HG03097 (cell line): Measurements from ENCODE around the gene GALNT18.

Source experiments
- ATAC-seq: cut with Tn5 transposase; IDR thresholded peaks from one replicate; pipeline ENCODE4 v1.9.1; 2021; ENCODE audit not compliant: unreplicated experiment, low FRiP score

Gene GALNT18

DNA sequence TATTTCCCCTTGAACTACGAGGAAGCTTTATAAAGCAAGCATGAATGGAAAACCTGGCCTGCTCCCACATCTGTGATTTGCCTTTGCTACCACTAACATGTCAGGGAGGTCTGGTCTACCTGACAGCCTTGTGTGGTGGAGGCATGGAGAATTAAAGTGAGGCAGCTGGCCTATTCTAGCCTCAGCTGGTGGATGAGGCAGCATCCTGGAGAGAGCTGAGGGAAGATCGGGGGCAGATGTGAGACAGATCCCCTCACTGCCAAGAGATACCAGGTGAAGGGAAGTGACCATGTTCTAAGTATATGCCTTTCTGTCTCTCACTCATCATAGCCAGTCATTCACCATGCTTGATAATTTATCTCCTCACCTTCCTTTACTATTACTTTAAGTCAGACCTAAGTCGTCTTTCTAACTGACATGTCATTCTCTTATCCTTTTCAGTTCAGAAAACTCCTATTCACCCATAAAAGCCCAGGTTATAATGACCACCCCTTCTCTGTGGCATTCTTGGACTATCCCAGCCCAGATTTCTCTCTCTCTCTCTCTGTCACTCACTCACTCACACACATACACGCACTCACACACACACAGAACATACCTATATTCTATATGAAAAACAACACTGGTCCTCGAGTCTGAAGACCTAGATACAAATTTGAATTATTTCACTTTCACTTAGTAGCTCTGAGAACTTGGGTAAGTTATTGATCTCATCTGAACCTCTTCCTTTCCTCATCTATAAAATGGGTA lies 359.5 kb downstream of the GALNT18 start:
- ATAC-seq = no peak

DNA sequence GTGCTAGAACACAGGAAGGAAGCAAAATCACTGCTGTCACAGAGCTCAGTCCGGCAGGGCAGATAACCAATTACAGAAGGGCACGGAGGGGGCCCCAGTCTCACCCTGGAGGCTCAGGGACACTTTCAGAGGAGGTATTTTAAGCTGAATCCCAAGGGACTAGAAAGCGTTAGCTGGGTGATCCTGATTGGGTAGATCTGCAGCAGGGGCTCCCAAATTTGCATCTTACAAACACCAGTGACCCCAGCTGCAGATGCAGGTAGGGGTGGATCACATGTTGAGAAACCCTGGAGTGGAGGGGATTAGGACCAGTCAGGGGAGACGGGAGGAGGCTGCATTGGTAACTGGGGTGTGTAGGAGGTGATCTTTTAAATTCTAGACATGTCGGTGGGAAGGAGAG lies 360.2 kb downstream of the GALNT18 start:
- ATAC-seq = no peak

DNA sequence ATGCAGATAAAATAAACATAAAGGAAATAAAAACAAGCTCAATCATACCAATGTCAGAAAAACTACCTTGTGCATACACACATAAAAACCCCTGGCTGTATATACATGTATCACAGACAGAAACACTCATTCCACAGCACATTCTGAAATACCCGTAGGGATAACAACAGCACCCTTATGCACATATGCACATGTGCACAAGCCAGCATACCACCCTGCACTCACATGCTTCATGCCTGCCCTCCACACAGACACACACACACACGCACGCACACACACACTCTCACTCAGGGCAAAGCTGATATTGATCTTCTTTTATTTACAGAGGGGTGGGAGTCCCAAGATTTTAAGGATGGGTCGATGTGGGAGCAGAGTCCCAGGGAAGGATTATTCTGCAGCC lies 360.9 kb downstream of the GALNT18 start:
- no peak for ATAC-seq

DNA sequence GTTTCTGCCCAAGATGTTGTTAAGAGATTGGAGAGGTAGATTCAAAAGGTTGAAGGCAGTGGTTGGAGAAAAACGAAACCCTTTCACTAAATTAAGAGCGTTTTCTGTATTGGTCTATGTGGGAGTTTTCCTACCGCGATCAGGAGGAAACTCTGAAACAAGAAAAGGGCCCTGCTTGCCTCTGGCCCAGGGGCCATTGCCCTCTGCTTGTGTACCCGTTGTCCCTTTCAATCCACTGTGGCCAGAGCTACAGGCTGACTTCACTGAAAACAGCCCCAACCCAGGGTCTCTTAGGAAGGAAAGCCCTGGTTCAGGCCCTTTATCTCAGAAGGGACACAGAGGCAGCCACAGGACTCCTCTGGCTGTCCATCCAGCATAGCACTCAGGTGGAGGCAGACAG lies 367.8 kb downstream of the GALNT18 start:
- ATAC-seq = no peak

DNA sequence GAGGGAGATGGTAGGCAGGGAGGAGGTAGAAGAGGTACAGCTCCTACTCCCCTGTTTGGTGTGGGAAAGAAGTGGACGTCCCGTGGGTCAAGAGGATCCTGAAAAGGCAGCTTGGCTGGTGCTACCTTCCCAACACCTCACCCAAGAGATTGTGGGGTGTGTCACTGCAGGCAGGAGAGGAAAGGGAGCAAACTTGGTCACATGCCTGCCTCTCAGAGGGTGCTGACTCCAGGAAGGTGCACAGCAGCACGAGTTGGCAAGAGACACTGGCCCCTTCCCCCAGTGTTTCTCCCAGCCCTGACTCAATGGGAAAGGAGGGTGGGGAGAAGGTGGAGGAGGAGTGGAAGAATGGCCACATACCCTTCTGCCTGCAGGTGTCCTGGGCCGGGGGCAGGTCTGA lies 368.3 kb downstream of the GALNT18 start:
- no peak for ATAC-seq

DNA sequence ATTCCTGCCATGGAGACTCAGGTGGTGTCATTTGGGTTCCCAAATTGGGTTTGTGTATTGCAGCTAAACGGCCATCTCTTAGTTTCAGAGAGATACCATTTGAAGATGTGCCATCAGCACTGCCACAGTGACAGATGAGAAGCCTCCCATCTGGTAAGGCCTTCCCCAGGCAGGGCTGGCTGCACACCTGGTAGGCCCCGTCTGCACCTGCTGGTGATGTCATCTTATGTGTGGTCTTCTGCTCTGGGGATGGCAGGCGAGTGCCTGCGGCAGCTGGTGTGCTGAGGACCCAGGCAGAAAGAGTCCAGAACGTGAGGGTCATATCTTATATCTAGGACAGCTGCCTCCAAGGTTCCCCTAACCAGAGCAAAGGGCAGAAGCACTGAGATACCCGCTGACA lies 369.4 kb downstream of the GALNT18 start:
- ATAC-seq = no peak

DNA sequence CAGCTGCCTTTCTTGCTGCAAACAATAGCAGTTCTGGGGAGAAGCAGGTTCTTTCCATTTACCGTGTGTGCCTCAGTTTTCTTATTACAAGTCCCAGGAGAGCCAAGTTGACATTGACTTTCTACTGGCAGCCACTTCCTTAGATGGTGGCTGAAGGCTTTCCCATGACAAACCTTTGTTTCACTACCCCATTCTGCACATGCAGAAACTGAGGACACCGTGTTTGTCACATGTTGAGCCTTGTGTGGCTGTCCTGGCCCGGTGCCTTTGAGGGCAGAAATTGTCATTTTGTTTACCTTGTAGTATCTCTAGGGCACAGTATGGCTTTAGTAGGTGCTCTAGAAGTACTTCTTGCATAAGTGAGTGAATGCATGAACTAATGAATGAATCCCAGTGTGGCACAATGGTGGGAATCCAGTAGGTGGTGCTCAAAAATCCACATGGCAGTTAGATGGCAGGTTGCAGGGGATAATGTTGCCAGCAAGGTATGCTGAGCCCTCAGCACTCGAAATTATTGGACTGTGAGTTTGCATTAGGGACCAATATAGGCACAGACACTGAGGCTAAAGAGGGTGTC lies 370.3 kb downstream of the GALNT18 start:
- ATAC-seq = no peak

DNA sequence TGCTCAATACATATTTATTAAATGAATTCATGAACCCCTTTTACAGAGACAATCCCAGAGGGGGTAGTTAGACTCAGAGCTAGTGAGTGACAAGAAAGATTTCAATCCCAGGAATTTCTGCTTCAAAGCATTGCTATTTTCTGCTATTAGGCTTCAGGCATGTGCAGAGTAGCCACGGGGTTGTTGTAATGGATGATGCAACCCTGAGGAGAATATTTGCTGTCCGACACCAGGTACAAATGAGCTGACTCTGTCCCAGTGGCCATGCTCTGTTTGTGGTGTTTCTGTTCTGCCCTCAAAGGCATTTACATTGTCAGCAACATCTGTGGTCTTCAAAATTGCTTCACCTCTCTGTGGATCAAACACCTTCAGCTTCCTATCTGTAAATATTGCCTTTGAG lies 371.3 kb downstream of the GALNT18 start:
- no peak for ATAC-seq

DNA sequence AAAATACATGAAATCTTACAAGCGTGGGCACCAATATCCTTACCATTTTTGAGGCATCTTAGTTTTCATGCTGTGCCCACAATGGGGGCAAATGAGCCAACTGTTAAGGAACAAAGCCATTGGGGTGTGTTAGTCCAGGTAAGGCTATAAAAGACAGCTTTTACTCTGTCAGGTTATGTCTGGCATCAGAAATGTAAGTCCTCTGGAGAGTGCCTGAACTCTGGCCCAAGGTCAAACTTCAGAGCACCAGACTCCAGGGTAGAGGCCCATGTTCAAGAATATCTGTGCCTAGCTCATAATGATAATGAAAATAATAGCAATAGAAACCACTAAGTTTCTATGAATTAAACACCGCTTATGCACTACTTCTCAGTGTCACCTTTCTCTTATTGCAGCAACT lies 374.2 kb downstream of the GALNT18 start:
- ATAC-seq = no peak

DNA sequence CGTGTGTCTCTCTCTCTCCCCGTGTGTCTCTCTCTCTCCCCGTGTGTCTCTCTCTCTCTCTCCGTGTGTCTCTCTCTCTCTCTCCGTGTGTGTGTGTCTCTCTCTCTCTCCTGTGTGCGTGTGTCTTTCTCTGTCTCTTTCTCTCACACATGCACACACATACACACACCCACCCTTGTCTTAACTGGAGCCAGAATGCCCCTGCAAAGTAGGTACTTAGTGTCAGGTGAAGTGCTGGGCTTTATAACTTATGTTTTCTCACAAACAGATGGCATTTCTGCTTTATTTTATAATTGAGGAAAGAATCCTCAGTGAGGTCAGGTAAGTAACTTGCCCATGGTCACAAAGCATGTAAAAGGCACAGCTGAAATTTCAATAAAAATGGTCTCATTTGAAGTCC lies 374.7 kb downstream of the GALNT18 start:
- no peak for ATAC-seq

DNA sequence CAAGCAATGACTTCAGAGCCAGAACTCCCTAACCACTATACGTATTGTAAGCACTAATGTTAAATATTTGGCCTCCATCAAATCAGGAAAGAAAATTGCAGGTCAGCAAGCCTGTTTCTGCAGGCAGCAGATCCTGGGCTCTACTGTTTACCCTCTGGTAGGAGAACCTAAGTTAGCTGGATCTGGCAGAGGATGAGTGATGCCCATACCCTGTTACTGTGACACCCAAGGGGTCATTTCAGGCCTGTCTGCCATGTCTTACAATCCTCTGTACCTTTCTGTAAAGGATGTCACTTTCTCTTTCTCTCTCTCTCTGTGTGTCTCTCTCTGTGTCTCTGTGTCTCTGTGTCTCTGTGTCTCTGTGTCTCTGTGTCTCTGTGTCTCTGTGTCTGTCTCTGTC lies 375.6 kb downstream of the GALNT18 start:
- ATAC-seq = no peak

DNA sequence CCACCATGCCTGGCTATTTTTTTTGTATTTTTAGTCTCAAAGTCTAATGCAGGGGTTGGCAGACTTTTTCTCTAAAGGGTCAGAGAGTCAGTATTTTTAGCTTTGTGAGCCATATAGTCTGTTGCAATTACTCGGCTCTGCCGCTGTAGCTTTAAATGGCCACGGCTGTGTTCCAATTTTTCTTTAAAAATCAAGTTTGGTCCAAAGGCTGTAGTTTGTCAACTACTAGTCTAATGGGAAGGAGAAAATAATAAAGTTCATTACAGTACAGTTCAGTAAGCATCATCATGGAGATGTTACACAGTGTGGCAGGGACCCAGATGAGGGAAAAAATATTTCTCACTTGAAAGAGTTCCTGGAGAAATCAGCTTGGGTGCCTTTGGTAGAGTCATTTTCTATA lies 376.4 kb downstream of the GALNT18 start:
- ATAC-seq = no peak

DNA sequence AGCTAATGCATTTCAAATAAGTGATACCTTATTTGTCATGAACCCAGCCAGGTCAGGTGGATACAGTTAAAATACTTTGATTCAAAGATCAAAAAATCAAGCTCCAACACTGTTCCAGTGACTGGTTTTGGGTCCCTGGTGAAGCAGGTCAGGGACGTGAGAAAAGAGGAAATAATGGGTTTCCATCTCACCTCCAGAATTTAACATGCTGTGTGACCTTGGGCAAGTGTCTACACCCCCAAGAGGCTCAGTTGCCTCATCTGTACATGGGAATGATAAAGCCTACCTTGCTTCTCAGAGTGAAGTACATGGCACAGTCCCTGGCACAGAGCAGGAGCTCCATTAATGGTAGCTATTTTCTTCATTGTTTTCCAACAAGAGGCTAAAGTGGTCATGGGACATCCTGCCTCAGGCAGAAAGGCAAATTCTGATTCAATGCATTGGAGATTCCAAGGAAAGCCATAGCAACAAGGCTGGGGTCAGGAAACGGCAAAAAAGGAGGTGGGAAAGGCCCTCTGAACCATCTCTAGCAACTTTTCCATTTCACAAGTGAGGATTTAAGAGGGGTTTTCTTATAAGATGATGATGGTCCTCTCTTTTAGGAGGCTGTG lies 377.2 kb downstream of the GALNT18 start:
- ATAC-seq = no peak

DNA sequence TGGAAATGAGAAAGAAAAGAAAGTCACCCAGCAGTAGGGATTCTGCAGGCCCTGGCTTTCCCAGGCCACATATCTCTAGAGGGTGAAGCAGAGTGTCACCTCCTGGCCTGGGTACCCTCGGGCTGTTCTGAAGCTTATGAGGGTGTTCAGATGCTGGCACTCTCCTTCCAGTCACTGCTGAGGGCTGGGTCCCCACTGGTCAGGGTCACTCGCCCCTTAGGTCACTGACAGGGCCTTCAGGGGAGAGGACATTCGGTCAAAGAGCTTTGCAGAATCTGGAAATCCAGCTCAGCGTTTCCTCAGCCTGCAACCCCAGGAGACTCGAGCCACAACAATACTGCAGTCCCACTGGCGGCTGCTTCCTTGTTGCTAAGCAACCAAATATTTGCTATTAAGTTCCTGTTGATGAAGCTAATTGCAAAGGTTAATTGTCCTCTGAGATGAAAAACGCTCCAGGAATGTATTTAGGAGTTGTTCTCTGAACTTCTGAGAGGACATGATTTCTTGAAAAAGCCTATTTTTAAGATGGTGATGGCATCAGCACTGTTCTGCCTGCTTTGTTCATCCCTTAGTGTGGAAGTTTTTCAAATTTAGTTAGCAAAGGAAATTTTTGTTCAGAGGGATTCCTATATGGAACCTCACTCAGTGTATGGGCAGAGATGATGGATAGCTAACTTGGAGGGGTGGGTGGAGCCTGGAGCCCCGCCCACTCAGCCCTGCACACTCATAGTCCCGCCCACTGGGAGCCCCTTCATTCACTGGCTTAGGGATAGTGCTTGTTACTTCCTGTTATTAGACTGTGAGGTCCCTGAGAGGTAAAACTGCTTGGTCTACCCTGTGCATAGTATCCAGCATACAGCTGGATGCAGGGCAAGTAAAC lies 378.0 kb downstream of the GALNT18 start:
- no peak for ATAC-seq

DNA sequence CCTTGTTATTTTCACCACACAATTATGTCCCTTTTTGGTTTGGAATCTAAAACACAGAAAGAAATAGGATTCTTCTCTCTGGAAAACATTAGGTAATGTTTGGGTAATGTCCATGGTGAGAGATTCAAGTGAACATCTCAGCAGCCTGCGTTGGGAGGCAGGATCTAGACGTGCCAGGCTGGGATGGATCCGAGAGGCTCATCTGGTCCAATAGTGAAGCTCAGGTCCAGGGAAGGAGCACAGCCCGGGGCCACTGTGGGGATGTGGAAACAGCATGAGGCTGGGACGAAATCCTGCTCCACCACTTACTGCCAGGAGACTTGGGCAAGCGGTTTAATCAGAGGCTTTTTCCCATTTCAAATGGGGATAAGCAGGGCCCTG lies 378.6 kb downstream of the GALNT18 start:
- no peak for ATAC-seq

DNA sequence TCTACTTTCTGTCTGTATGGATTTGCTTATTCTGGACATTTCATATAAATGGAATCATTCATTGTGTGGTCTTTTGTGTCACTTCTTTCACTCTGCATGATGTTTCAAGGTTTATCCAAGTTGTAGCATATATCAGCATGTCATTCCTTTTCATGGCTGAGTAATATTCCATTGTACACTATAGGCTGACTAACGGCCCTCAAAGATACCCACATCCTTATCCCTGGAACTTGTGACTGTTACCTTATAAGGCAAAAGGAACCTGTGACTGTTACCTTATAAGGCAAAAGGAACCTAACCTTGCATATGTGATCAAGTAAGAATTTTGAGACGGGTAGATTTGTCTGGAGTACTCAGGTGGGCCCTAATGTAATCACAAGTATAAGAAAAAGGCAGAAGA lies 380.5 kb downstream of the GALNT18 start:
- ATAC-seq = no peak

DNA sequence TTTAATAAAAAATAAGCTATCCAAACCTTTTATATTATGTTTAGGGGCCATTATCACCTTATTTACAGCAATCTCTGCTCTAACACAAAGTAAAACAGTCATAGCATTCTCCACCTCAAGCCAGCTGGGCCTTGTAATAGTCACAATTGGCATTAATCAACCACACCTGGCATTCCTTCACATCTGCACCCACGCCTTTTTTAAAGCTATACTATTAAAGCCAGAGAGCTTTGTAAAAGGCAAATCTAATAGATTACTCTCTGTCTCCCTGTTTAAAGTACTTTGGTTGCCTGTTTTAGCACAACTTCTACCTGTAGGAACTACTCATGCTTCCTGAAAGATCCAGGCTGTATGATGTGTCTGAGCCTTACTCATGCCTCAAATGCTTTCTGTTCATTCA lies 381.8 kb downstream of the GALNT18 start:
- no peak for ATAC-seq

DNA sequence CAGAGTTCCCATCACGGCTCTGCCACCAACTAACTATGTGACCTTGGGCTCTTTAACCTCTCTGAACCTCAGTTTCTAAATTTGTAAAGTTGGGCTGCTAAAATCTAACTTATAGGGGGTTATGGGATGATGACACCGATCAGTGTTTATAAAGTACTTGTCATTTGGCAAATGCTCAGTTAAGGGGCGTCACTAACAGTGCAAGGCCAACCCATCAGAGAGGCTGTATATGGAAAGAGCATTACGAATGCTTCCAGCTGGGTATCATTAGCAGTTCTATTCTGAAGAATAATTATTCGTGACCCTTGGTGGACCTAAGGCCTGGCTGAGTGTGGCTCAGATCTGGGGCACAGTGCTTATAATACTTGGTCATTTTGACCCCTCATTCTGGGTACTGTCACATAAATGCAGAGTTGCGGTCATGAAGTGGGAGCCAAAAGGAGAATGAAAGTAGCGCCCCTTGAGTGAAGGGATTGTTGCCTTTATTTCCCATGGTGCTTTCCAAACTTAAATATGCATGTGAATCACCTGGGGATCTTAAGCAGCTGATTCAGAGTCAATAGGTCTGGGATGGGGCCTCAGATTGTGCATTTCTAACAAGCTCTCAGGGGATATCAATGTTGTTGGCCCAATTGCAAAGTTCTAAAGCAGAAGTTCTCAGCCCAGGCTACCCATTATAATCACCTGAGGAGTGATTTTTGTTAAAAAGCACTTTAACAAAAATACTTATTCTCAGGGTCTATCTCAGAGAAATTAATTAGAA lies 384.6 kb downstream of the GALNT18 start:
- no peak for ATAC-seq

DNA sequence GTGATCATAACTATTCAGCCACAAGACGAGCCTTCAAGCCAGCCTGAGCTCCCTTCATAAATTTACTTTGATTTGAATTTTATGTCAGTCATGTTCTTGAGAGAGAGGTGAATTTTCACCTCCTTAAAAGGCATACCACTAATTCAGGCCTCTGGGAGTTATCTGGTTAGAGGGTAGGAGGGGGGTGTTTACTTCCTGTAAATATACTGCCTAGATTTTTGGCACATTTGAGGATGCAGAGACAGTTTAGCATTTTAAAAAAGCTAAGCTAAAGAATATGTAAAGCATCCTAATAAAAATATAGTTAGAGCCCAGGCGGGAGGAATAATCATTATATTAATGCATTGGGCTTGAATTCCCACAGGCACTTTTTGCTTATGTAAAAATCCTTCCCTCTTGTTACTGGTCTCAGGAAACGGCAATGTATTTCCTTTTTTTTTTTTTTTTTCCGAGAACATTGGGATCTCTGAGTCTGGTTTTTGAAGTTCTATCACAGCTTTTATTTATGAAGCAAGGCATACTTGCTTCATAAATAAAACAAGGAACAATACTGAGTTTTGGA lies 385.2 kb downstream of the GALNT18 start:
- ATAC-seq = no peak

DNA sequence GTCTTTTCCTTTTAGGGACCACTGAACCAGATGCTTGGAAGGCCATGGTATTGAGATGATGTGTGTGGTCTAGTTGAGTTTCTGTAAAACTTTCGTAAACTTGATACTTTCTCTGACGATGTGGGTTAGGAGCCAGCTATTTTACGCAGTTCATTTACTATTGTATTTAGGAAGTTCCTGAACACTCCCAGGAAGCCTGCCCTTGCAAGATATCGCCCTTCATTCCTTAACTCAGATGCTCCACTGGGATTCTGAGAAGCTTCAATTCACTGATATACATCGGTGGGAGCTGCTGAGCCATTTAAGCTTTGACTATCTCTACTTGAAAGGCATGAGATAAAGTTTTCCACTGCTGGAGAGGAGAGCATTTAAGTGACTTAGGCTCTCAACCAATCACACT lies 390.0 kb downstream of the GALNT18 start:
- no peak for ATAC-seq
